ENCODE data around the gene RTF1. TPM values are rescaled to one million over a fixed set of nuclear protein-coding genes. Genes with fewer than 3 reads are reported as not detected.

Gene RTF1
- total RNA-seq, 1 experiment from 2014 or later: 49.5 TPM

DNA sequence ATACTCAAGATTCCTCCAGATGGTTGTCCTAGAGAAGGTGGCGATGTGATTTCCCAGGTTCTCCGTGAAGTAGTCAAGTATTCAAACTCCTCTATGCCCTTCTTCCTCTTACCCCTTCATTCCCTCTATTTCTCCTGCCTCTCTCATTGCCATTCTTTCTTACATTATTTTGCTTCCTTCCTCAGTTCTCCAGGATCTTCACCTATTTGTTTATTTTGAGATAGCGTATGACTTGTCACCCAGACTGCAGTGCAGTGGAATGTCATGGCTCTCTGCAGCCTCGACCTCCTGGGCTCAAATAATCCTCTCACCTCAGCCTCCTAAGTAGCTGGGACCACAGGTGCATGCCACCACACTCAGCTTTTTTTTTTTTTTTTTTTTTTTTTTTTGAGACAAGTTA lies 75.0 kb downstream of the RTF1 start:
- peaks cover 8 to 13% of the 10 kb centered on the region in 2 experiments for H3K4me1 Mint-ChIP-seq
- no peak overlapping the region; a peak in 1 of 5 replicates for H3K4me3 Mint-ChIP-seq

More for the DNA sequence above, 75.0 kb downstream of the RTF1 start:
- TF ChIP-seq CTCF (conservative IDR thresholded peaks at IDR 0.05): no peak
- WGBS (ENCODE audit: extremely low coverage, insufficient read length, low lambda C conversion rate): no CpG with 5 or more reads among the region's 4 CpGs
- H4K5ac ChIP-seq (ENCODE audit: insufficient read length, low read depth, low read length): no peak overlapping the region
- no peak overlapping the region for H3K27ac ChIP-seq (ENCODE audit: insufficient read length, low read depth, low read length)
- H3K9ac ChIP-seq (ENCODE audit: extremely low read depth, insufficient read length, low read length): no peak overlapping the region
- no peak overlapping the region for H3K4ac ChIP-seq (ENCODE audit: low read depth, low read length)
- no peaks in the 10 kb centered on the region; a peak in 1 of 7 replicates for H3K36me3 Mint-ChIP-seq (ENCODE audit: insufficient read depth in 1 of 3, low read depth in 3 of 3)
- no peak overlapping the region for H2BK120ac ChIP-seq (ENCODE audit: low read depth, low read length, poor library complexity, severe bottlenecking)
- H2BK15ac ChIP-seq (ENCODE audit: low read depth, low read length): no peak overlapping the region
- H3K18ac ChIP-seq (ENCODE audit: insufficient read length, low read depth, low read length): no peak overlapping the region
- H3K4me1 ChIP-seq (ENCODE audit: insufficient read depth, low read length): no peaks in the 10 kb centered on the region
- H3K9me3 ChIP-seq (ENCODE audit: control insufficient read depth, low read depth, low read length): no peaks in the 10 kb centered on the region
- no peak overlapping the region for H3K14ac ChIP-seq (ENCODE audit: insufficient read depth, low read length)
- no peak overlapping the region for H3K56ac ChIP-seq (ENCODE audit: insufficient read length, low read depth, low read length)
- H3K27ac Mint-ChIP-seq: no peak overlapping the region
- no peak overlapping the region for H3K23ac ChIP-seq (ENCODE audit: insufficient read length, low read depth, low read length)
- H3K79me2 ChIP-seq (ENCODE audit: insufficient read depth, low read length): no peaks in the 10 kb centered on the region
- H4K20me1 ChIP-seq (ENCODE audit: control insufficient read depth, insufficient read depth, insufficient read length): no peaks in the 10 kb centered on the region
- H3K27me3 ChIP-seq (ENCODE audit: insufficient read depth, low read length): peaks cover 47% of the 10 kb centered on the region
- no peak overlapping the region for H3K4me2 ChIP-seq (ENCODE audit: insufficient read depth, insufficient read length, low read length)
- H2AFZ ChIP-seq (ENCODE audit: low read length): no peak overlapping the region
- no peaks in the 10 kb centered on the region for H3K79me1 ChIP-seq (ENCODE audit: insufficient read depth, low read depth, low read length, poor library complexity, severe bottlenecking)
- H4K91ac ChIP-seq (ENCODE audit: insufficient read length, low read depth, low read length): no peak overlapping the region
- H3T11ph ChIP-seq (ENCODE audit: low read length): no peak overlapping the region
- no peak overlapping the region for H2AK5ac ChIP-seq (ENCODE audit: insufficient read length, low read length)
- H3K23me2 ChIP-seq (ENCODE audit: insufficient read length, low read depth, low read length, poor library complexity, severe bottlenecking): peaks cover 25% of the 10 kb centered on the region
- H3K9me3 Mint-ChIP-seq: no peaks in the 10 kb centered on the region; a peak in 2 of 5 replicates
- H4K8ac ChIP-seq (replicated peaks; ENCODE audit: insufficient read length, low read depth, low read length): no peak overlapping the region
- peaks cover 70% of the 10 kb centered on the region for H3K27me3 Mint-ChIP-seq (ENCODE audit: low read depth)
- no peak overlapping the region for H2BK20ac ChIP-seq (ENCODE audit: low read depth, low read length, poor library complexity, severe bottlenecking)
- no peak overlapping the region for H2BK12ac ChIP-seq (ENCODE audit: insufficient read length, low read depth, low read length)
- no peak for DNase-seq
- no peak overlapping the region for H2BK5ac ChIP-seq (ENCODE audit: insufficient read length, low read length)
